OCI-LY7 (cell line): ENCODE measurements around the gene CPTP. TPM values are rescaled to one million over a fixed set of nuclear protein-coding genes. Genes with fewer than 3 reads are reported as not detected.

Experiments used
- BruUV-seq: library from RNA; stranded (reverse); fragments of 400-500 nt; replicated peaks from 2 replicates; lab custom pipeline; 2021; lab: Mats Ljungman, UMichigan
- CTCF ChIA-PET: fragments of 300-600 bp; sonication (Branson Sonifier 250); formaldehyde crosslinking; loops from one replicate; lab custom pipeline; 2022; ENCODE audit warnings: antibody characterized with exemption; ENCODE audit not compliant: unreplicated experiment; lab: Charles Lee
- POLR2A ChIA-PET: fragments of 300-600 bp; sonication (Branson Sonifier 250); formaldehyde crosslinking; loops from one replicate; lab custom pipeline; 2022; ENCODE audit warnings: antibody characterized with exemption; lab: Charles Lee
- DNase-seq: peaks from one replicate; pipeline ENCODE4 v3.0.0-alpha.2; 2015; ENCODE audit warnings: low spot score
- H2AFZ ChIP-seq: fragments of 200-600 bp; sonication (generic), shearing (Covaris generic); 2 replicates; pipeline ENCODE4 v1.6.1; 2014; ENCODE audit warnings: mild to moderate bottlenecking, antibody characterized with exemption, low read length, moderate library complexity
- H3K27ac ChIP-seq: fragments of 200-600 bp; sonication (generic); 2 replicates; pipeline ENCODE4 v1.5.1; 2014; ENCODE audit warnings: mixed run types, low read depth, mild to moderate bottlenecking, moderate library complexity, low read length, inconsistent platforms; ENCODE audit not compliant: poor library complexity, severe bottlenecking
- H3K36me3 ChIP-seq: fragments of 200-600 bp; sonication (generic); 2 replicates; pipeline ENCODE4 v1.6.1; 2014; ENCODE audit warnings: mild to moderate bottlenecking, antibody characterized with exemption, low read length, moderate library complexity, mixed read lengths; ENCODE audit not compliant: insufficient read depth
- H3K4me1 ChIP-seq: fragments of 200-600 bp; sonication (generic); 2 replicates; pipeline ENCODE4 v1.5.1; 2014; ENCODE audit warnings: mild to moderate bottlenecking, low read length; ENCODE audit not compliant: insufficient read depth, poor library complexity, severe bottlenecking
- H3K4me2 ChIP-seq: fragments of 200-600 bp; sonication (generic); 2 replicates; pipeline ENCODE4 v1.6.1; 2014; ENCODE audit warnings: mild to moderate bottlenecking, low read length
- H3K4me3 ChIP-seq: fragments of 200-600 bp; sonication (generic); 2 replicates; pipeline ENCODE4 v1.5.1; 2014; ENCODE audit warnings: mild to moderate bottlenecking, low read depth, low read length; ENCODE audit not compliant: poor library complexity, severe bottlenecking
- H3K79me2 ChIP-seq: fragments of 200-600 bp; sonication (generic); 2 replicates; pipeline ENCODE4 v1.6.1; 2016; ENCODE audit warnings: low read depth, mild to moderate bottlenecking, low read length, moderate library complexity, mixed read lengths; ENCODE audit not compliant: insufficient read depth
- H3K9me2 ChIP-seq: fragments of 200-600 bp; sonication (generic); 2 replicates; pipeline ENCODE4 v1.6.1; 2016; ENCODE audit warnings: mild to moderate bottlenecking, low read length, mixed read lengths; ENCODE audit not compliant: insufficient read depth
- H3K9me3 ChIP-seq: fragments of 200-600 bp; sonication (generic); 2 replicates; pipeline ENCODE4 v1.6.1; 2014; ENCODE audit warnings: mild to moderate bottlenecking, mixed run types, low read length, mixed read lengths
- H4K20me1 ChIP-seq: fragments of 200-600 bp; sonication (generic); 2 replicates; pipeline ENCODE4 v1.6.1; 2014; ENCODE audit warnings: mild to moderate bottlenecking, antibody characterized with exemption, low read length, moderate library complexity, mixed read lengths; ENCODE audit not compliant: insufficient read depth
- EZH2phosphoT487 ChIP-seq: fragments of 200-600 bp; sonication (generic); IDR thresholded peaks from 2 replicates; pipeline ENCODE4 v1.6.1; 2018; ENCODE audit warnings: low read depth, borderline replicate concordance, mild to moderate bottlenecking, mixed run types, antibody characterized with exemption, low read length, moderate library complexity, mixed read lengths
- intact Hi-C: fragments of 100-400 bp; cut with micrococcal nuclease; formaldehyde crosslinking; loops from one replicate; pipeline ENCODE4 v1.10.0; 2022; ENCODE audit not compliant: unreplicated experiment
- total RNA-seq, 2 experiments: library from RNA; depleted of rRNA in 1 of 2; stranded (reverse); fragments of >200 nt in 1 of 2; shearing (Covaris generic) in 1 of 2; gene quantifications; 2 replicates each; pipeline ENCODE4 v1.2.3, GENCODE V29; 2014 to 2022
- TF ChIP-seq, protein P1 (sequence below): fragments of 200-600 bp; sonication (generic); conservative IDR thresholded peaks from 2 replicates; pipeline ENCODE4 v1.5.1; 2014; ENCODE audit warnings: mild to moderate bottlenecking, antibody characterized with exemption, low read length, moderate library complexity, mixed read lengths

The CPTP gene
- total RNA-seq, 2 experiments from 2014 or later: 16.6 to 20.6 TPM

DNA sequence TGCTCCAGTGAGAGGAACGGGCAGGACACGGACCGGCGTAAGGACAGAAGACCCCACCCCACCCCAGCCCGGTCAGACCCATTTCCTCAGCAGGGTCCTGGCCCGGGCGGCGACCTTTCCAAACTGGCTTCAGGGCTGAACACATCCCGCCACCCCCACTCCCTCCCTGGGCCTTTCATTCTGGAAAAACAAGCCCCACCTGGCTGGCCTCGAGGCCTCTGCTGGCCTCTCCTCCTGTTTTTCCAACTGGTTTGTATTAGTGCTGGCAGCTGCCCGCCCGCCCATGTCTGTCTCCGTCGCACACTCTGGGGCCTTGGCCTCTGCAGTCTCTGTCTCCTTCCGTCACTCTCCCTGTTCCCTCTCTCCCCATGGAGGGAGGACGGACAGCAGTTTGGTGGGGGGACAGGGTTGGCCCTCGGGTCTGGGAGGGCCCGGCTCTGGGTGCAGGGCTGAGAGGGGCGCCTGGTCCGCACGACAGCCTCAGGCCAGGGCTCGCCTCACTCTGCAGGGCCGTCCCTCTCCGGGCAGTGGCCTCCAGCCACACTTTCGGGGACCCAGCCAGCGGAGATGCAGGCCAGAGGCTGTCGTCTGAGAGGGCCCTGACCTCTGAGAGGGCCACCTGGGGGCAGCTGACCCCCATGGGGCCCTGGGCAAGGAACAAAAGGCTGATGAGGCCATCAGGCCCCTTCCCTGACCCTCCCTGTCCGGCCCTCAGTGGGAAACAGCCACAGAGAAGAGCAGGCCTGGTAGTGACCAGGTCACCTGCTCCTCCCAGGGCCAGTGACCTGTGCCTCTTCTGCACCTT, 35.3 kb downstream of the CPTP start:
- H3K27ac ChIP-seq: no peak overlapping the region
- H3K4me3 ChIP-seq: no peak overlapping the region
- CTCF ChIA-PET: no interaction called here
- no peak overlapping the region for H2AFZ ChIP-seq
- H3K4me1 ChIP-seq: no peaks in the 10 kb centered on the region
- no peaks in the 10 kb centered on the region for H3K9me3 ChIP-seq
- H3K9me2 ChIP-seq: no peaks in the 10 kb centered on the region
- DNase-seq: no peak
- no peak overlapping the region for H3K4me2 ChIP-seq
- POLR2A ChIA-PET: no interaction called here
- H4K20me1 ChIP-seq: no peaks in the 10 kb centered on the region
- no peaks in the 10 kb centered on the region for H3K79me2 ChIP-seq
- intact Hi-C loops: no loop called here
- TF ChIP-seq, protein P1, sequence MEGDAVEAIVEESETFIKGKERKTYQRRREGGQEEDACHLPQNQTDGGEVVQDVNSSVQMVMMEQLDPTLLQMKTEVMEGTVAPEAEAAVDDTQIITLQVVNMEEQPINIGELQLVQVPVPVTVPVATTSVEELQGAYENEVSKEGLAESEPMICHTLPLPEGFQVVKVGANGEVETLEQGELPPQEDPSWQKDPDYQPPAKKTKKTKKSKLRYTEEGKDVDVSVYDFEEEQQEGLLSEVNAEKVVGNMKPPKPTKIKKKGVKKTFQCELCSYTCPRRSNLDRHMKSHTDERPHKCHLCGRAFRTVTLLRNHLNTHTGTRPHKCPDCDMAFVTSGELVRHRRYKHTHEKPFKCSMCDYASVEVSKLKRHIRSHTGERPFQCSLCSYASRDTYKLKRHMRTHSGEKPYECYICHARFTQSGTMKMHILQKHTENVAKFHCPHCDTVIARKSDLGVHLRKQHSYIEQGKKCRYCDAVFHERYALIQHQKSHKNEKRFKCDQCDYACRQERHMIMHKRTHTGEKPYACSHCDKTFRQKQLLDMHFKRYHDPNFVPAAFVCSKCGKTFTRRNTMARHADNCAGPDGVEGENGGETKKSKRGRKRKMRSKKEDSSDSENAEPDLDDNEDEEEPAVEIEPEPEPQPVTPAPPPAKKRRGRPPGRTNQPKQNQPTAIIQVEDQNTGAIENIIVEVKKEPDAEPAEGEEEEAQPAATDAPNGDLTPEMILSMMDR: no peak
- no peak for TF ChIP-seq EZH2phosphoT487
- no TSS peak for BruUV-seq
- no peaks in the 10 kb centered on the region for H3K36me3 ChIP-seq

DNA sequence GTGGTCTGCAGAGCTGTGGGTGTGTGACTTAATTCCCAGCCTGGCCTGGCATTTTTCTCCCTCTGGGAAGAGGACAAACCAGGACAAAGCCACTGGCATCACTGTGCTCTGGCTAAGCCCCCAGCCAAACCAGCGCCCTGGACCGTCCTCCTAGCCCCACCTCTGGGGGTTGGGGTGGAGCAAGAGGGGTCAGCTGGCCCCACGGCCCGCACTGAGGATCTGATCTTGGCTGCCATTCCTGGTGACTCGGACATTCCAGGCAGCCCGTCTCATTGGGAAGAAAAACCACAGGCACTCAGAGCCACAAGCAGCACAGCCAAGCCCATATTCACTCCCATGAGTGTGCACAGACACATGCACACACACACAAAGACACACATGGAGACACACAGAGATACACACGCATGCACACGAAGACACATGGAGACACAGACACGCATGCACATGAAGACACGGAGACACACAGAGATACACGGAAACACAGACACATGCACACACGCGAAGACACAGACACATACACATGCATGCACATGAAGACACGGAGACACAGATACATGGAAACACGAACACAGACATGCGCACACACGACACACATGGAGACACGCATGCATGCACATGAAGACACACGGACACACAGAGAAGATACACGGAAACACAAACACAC, 36.0 kb downstream of the CPTP start:
- ChIA-PET CTCF (no interaction called here), POLR2A (no interaction called here)
- Histone ChIP-seq H3K4me3 (no peak overlapping the region), H3K36me3 (no peaks in the 10 kb centered on the region), H3K27ac (no peak overlapping the region), H2AFZ (no peak overlapping the region), H3K9me3 (no peaks in the 10 kb centered on the region), H3K4me2 (no peak overlapping the region), H3K9me2 (no peaks in the 10 kb centered on the region), H3K4me1 (no peaks in the 10 kb centered on the region), H3K79me2 (no peaks in the 10 kb centered on the region), H4K20me1 (no peaks in the 10 kb centered on the region)
- no TSS peak for BruUV-seq
- intact Hi-C loops: no loop called here
- no peak for DNase-seq
- no peak for TF ChIP-seq EZH2phosphoT487
- TF ChIP-seq, protein P1: no peak
